Activated naive CD4-positive, alpha-beta T cell treated with anti-CD3 and anti-CD28 coated beads, Interleukin-2, amount 10 ng/mL, durations not matched to agents 7 days and 5 days (primary cell): ENCODE data around the gene DUOX1.

Source experiments
- CTCF ChIA-PET: fragments of 350-600 bp; sonication (Branson Sonifier 250); formaldehyde crosslinking; loops from one replicate; lab custom pipeline; 2021; ENCODE audit warnings: antibody characterized with exemption; lab: Charles Lee
- DNase-seq: peaks from one replicate; pipeline ENCODE4 v3.0.0-alpha.2; 2020
- H3K27ac Mint-ChIP-seq: one replicate; pipeline ENCODE4 v1.8.0; 2021; ENCODE audit warnings: mild to moderate bottlenecking, moderate library complexity, mixed read lengths
- H3K27me3 Mint-ChIP-seq: one replicate; pipeline ENCODE4 v1.8.0; 2021; ENCODE audit warnings: mild to moderate bottlenecking, mixed read lengths
- H3K36me3 Mint-ChIP-seq: one replicate; pipeline ENCODE4 v1.8.0; 2021; ENCODE audit warnings: mixed read lengths
- H3K4me1 Mint-ChIP-seq: one replicate; pipeline ENCODE4 v1.8.0; 2021; ENCODE audit warnings: mixed read lengths
- H3K4me3 Mint-ChIP-seq: one replicate; pipeline ENCODE4 v1.8.0; 2021; ENCODE audit warnings: mild to moderate bottlenecking, moderate library complexity, mixed read lengths
- H3K9me3 Mint-ChIP-seq: one replicate; pipeline ENCODE4 v1.8.0; 2021; ENCODE audit warnings: mixed read lengths

Gene DUOX1

GRCh38 chr15:45182996-45183395 is 53.2 kb downstream of the DUOX1 start:
- H3K9me3 Mint-ChIP-seq = no peaks in the 10 kb centered on the region
- CTCF ChIA-PET = interaction anchor here (0.7 to 3.3 kb wide), 3 partner anchors 15 to 65 kb away, joined by 3 to 11 read pairs (median 6); no protein-coding TSS in a partner anchor
- peaks cover 31% of the 10 kb centered on the region for H3K27me3 Mint-ChIP-seq
- no peak overlapping the region for H3K4me3 Mint-ChIP-seq
- no peak overlapping the region for H3K27ac Mint-ChIP-seq
- DNase-seq = no peak
- no peaks in the 10 kb centered on the region for H3K36me3 Mint-ChIP-seq
- peaks cover 13% of the 10 kb centered on the region for H3K4me1 Mint-ChIP-seq

GRCh38 chr15:45183511-45183910 is 53.7 kb downstream of the DUOX1 start:
- Mint-ChIP-seq H3K36me3 (no peaks in the 10 kb centered on the region), H3K4me1 (peaks cover 18% of the 10 kb centered on the region), H3K27ac (no peak overlapping the region), H3K9me3 (no peaks in the 10 kb centered on the region), H3K4me3 (no peak overlapping the region), H3K27me3 (peaks cover 36% of the 10 kb centered on the region)
- CTCF ChIA-PET = interaction anchor here (0.7 to 3.3 kb wide), 4 partner anchors 14 to 65 kb away, joined by 3 to 11 read pairs (median 5); no protein-coding TSS in a partner anchor
- no peak for DNase-seq

- Mint-ChIP-seq H3K36me3 (no peaks in the 10 kb centered on the region), H3K27me3 (peaks cover 47% of the 10 kb centered on the region), H3K9me3 (no peaks in the 10 kb centered on the region), H3K4me1 (peaks cover 20% of the 10 kb centered on the region), H3K4me3 (no peak overlapping the region), H3K27ac (no peak overlapping the region)
- CTCF ChIA-PET = interaction anchor here (1.5 to 3.3 kb wide), 4 partner anchors 14 to 66 kb away, joined by 4 to 11 read pairs (median 5); no protein-coding TSS in a partner anchor
- no peak for DNase-seq
Measured at GRCh38 chr15:45184562-45185041, 54.8 kb downstream of the DUOX1 start.

GRCh38 chr15:45185069-45185779 is 55.4 kb downstream of the DUOX1 start:
- Mint-ChIP-seq H3K27me3 (peaks cover 49% of the 10 kb centered on the region), H3K36me3 (no peaks in the 10 kb centered on the region), H3K4me1 (peaks cover 17% of the 10 kb centered on the region), H3K27ac (no peak overlapping the region), H3K4me3 (no peak overlapping the region), H3K9me3 (no peaks in the 10 kb centered on the region)
- DNase-seq = no peak
- CTCF ChIA-PET = interaction anchor here (1.3 to 1.5 kb wide), 2 partner anchors 13 to 18 kb away, joined by 4 read pairs; no protein-coding TSS in a partner anchor

- peak overlapping the region; percentile 64 for H3K4me3 Mint-ChIP-seq
Measured at GRCh38 chr15:45185903-45186770, 56.3 kb downstream of the DUOX1 start.

GRCh38 chr15:45186771-45187577 is 57.2 kb downstream of the DUOX1 start:
- peaks cover 57% of the 10 kb centered on the region for H3K27me3 Mint-ChIP-seq
- H3K36me3 Mint-ChIP-seq = no peaks in the 10 kb centered on the region
- peak overlapping the region; percentile 64 for H3K4me3 Mint-ChIP-seq
- DNase-seq = no peak
- peaks cover 12% of the 10 kb centered on the region for H3K4me1 Mint-ChIP-seq
- CTCF ChIA-PET = interaction anchor here (1.0 to 1.6 kb wide), 4 partner anchors 10 to 69 kb away, joined by 3 to 6 read pairs (median 4); no protein-coding TSS in a partner anchor
- no peaks in the 10 kb centered on the region for H3K9me3 Mint-ChIP-seq
- no peak overlapping the region for H3K27ac Mint-ChIP-seq

More at GRCh38 chr15:45185903-45186770, 56.3 kb downstream of the DUOX1 start:
- CTCF ChIA-PET = interaction anchor here (1.0 to 1.6 kb wide), 5 partner anchors 9 to 68 kb away, joined by 3 to 6 read pairs (median 4); no protein-coding TSS in a partner anchor
- no peak for DNase-seq
- Mint-ChIP-seq H3K4me1 (peaks cover 12% of the 10 kb centered on the region), H3K36me3 (no peaks in the 10 kb centered on the region), H3K27me3 (peaks cover 54% of the 10 kb centered on the region), H3K9me3 (no peaks in the 10 kb centered on the region), H3K27ac (no peak overlapping the region)

GRCh38 chr15:45187578-45187893 is 57.7 kb downstream of the DUOX1 start:
- Mint-ChIP-seq H3K9me3 (no peaks in the 10 kb centered on the region), H3K4me3 (no peak overlapping the region), H3K27me3 (peaks cover 57% of the 10 kb centered on the region), H3K36me3 (no peaks in the 10 kb centered on the region), H3K27ac (no peak overlapping the region), H3K4me1 (peaks cover 12% of the 10 kb centered on the region)
- DNase-seq = no peak
- CTCF ChIA-PET = interaction anchor here (1.6 kb wide), 1 partner anchor 20 kb away, joined by 6 read pairs; no protein-coding TSS in a partner anchor

GRCh38 chr15:45187894-45188830 is 58.4 kb downstream of the DUOX1 start, which contains the start of gene SHF:
SHF (minus strand) TSS chr15:45187966; CDS start chr15:45187951, 15 bp downstream.
- Mint-ChIP-seq H3K4me1 (peaks cover 12% of the 10 kb centered on the region), H3K27ac (no peak within 1 kb of the TSS), H3K9me3 (no peaks in the 10 kb centered on the region), H3K4me3 (peak within 1 kb of the TSS; percentile 75), H3K36me3 (no peaks in the 10 kb centered on the region), H3K27me3 (peaks cover 57% of the 10 kb centered on the region)
- peak; percentile 56 for DNase-seq
- CTCF ChIA-PET = interaction anchor here (1.6 kb wide), 1 partner anchor 21 kb away, joined by 6 read pairs; no protein-coding TSS in a partner anchor

GRCh38 chr15:45197512-45197911 is 67.7 kb downstream of the DUOX1 start:
- H3K9me3 Mint-ChIP-seq = no peaks in the 10 kb centered on the region
- H3K27ac Mint-ChIP-seq = peak overlapping the region; percentile 43
- H3K36me3 Mint-ChIP-seq = no peaks in the 10 kb centered on the region
- peaks cover 11% of the 10 kb centered on the region for H3K4me1 Mint-ChIP-seq
- no peak for DNase-seq
- peaks cover 20% of the 10 kb centered on the region for H3K27me3 Mint-ChIP-seq
- CTCF ChIA-PET = interaction anchor here (0.6 to 11.1 kb wide), 10 partner anchors 8 to 392 kb away, joined by 3 to 151 read pairs (median 4); no protein-coding TSS in a partner anchor
- peak overlapping the region; percentile 70 for H3K4me3 Mint-ChIP-seq

GRCh38 chr15:45198337-45199135 is 68.7 kb downstream of the DUOX1 start:
- DNase-seq = peak; percentile 96
- H3K36me3 Mint-ChIP-seq = no peaks in the 10 kb centered on the region
- H3K27ac Mint-ChIP-seq = no peak overlapping the region
- peaks cover 11% of the 10 kb centered on the region for H3K4me1 Mint-ChIP-seq
- peaks cover 27% of the 10 kb centered on the region for H3K27me3 Mint-ChIP-seq
- H3K4me3 Mint-ChIP-seq = no peak overlapping the region
- CTCF ChIA-PET = interaction anchor here (0.6 to 11.1 kb wide), 13 partner anchors 9 to 232 kb away, joined by 3 to 151 read pairs (median 4); no protein-coding TSS in a partner anchor
- H3K9me3 Mint-ChIP-seq = no peaks in the 10 kb centered on the region

GRCh38 chr15:45199136-45199810 is 69.5 kb downstream of the DUOX1 start:
- no peak overlapping the region for H3K4me3 Mint-ChIP-seq
- H3K9me3 Mint-ChIP-seq = no peaks in the 10 kb centered on the region
- peaks cover 28% of the 10 kb centered on the region for H3K27me3 Mint-ChIP-seq
- H3K27ac Mint-ChIP-seq = no peak overlapping the region
- no peaks in the 10 kb centered on the region for H3K36me3 Mint-ChIP-seq
- peaks cover 11% of the 10 kb centered on the region for H3K4me1 Mint-ChIP-seq
- CTCF ChIA-PET = interaction anchor here (11.1 kb wide), 1 partner anchor 34 kb away, joined by 151 read pairs; no protein-coding TSS in a partner anchor
- peak; percentile 48 for DNase-seq
